Liver (tissue), 3 donors: ENCODE data around the gene VPS26C.

Experiments
- CTCF ChIP-seq: fragments of 150-350 bp; IDR thresholded peaks from 2 replicates; pipeline ENCODE4 v1.5.1; 2017; ENCODE audit warnings: improper control_type of control experiment, low read depth, low read length; ENCODE audit not compliant: missing input control
- JUND ChIP-seq, 2 donors: IDR thresholded peaks; 2 replicates each; pipeline ENCODE4 v1.6.1; 2016; ENCODE audit warnings: antibody characterized with exemption in 2 of 2
- donor health status: healthy.
- donor health status: healthy.

DNA sequence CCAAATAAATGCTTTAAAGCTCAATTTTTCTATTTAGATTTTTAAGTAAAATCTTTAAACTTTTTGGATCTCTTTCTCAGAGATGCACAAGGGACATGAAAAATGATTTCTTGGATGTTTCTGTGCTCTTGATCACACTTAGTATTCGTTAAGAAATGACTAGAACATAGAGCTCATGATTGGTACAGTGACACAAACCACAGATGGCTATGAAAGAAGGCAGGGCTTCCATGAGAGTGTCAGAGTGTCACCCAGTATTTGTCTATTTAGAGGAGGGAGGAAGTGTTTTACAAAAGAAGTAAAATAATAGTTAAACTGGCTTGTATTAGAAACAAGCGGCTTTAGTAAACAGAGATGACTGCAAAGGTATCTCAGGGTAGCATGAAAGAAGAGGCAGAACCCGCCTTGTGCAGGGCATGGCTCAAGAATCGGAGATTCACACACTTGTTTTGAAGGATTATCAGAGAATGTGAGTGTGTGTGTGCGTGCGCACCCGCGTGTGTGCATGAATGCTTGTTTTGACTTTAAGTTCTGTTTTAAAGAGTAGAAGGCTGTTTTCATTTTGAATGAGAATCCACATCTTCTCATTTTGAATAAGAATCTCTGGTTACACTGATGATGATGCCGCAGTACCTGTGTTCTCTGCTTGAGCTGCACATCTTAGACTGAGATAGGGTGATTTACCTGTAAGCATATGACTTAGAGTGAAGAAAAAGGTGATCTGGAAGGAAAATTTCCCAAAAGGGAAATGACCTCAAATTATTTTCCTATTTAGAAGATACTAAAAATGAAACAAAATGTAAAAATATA, 82.1 kb downstream of the VPS26C start:
- TF ChIP-seq CTCF (no peak), JUND (IDR thresholded peaks at IDR 0.05) (no peak)
